Calu3 (cell line): ENCODE data around the gene OOSP3. TPM values are rescaled to one million over a fixed set of nuclear protein-coding genes. Genes with fewer than 3 reads are reported as not detected.

Source experiments
- BruUV-seq: library from RNA; stranded (reverse); fragments of 400-500 nt; replicated peaks from 2 replicates; lab custom pipeline; 2021; lab: Mats Ljungman, UMichigan
- CTCF ChIA-PET: fragments of 300-600 bp; sonication (Branson Sonifier 250); formaldehyde crosslinking; loops from one replicate; lab custom pipeline; 2022; ENCODE audit warnings: antibody characterized with exemption; lab: Charles Lee
- DNase-seq: peaks from one replicate; pipeline ENCODE4 v3.0.0; 2022
- H3K27ac Mint-ChIP-seq: one replicate; pipeline ENCODE4 v1.8.0; 2022; ENCODE audit warnings: mixed read lengths; ENCODE audit not compliant: unreplicated experiment
- H3K27me3 Mint-ChIP-seq: one replicate; pipeline ENCODE4 v1.8.0; 2022; ENCODE audit warnings: mixed read lengths; ENCODE audit not compliant: unreplicated experiment
- H3K36me3 Mint-ChIP-seq: one replicate; pipeline ENCODE4 v1.8.0; 2022; ENCODE audit warnings: mild to moderate bottlenecking, moderate library complexity, mixed read lengths; ENCODE audit not compliant: insufficient read depth, unreplicated experiment
- H3K4me1 Mint-ChIP-seq: one replicate; pipeline ENCODE4 v1.8.0; 2022; ENCODE audit warnings: mild to moderate bottlenecking, low read depth, mixed read lengths; ENCODE audit not compliant: unreplicated experiment
- H3K4me3 Mint-ChIP-seq: one replicate; pipeline ENCODE4 v1.8.0; 2022; ENCODE audit warnings: mild to moderate bottlenecking, low read depth, moderate library complexity, mixed read lengths; ENCODE audit not compliant: unreplicated experiment
- H3K9me3 Mint-ChIP-seq: one replicate; pipeline ENCODE4 v1.8.0; 2022; ENCODE audit warnings: low read depth, mixed read lengths; ENCODE audit not compliant: unreplicated experiment
- CTCF ChIP-seq: fragments of 200-600 bp; IDR thresholded peaks from one replicate; pipeline ENCODE4 v1.8.0; 2022; ENCODE audit warnings: antibody characterized with exemption; ENCODE audit not compliant: unreplicated experiment
- intact Hi-C: fragments of 100-400 bp; cut with micrococcal nuclease; formaldehyde crosslinking; loops from one replicate; pipeline ENCODE4 v1.10.0; 2022; ENCODE audit not compliant: unreplicated experiment
- total RNA-seq: library from RNA; stranded (reverse); gene quantifications from 2 replicates; pipeline ENCODE4 v1.2.3, GENCODE V29; 2022

Gene OOSP3
- total RNA-seq, 1 experiment from 2014 or later = not detected

DNA sequence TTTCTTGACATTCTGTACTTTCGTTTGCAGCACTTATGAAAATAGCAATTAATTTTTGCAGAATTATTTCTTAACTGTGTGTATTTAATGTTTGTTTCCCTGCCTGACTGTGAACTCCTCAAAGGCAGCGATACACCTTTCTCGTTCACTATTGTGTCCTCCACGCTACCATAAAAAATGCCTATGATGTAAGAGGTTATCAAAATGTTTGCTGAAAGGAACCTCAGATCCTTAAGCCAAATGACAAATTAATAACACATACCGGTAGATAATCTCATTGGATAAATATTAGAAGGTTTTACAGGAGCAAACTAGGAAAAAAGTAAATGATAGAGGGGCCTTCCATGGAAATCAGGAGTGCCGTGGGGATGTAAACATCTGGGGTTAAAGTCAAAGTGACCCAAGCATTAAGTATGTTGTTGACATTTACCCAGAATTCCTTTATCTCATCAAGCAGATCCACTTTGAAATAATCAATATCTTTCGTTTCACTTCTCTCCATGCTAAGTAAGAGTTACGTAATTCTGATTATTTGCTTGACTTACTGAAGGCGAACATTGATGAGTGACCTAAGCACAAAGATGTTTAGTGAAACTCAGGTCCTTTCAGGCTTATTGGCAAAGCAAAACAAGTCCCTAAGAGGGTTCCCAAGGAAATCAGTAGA, 2.6 kb upstream of the OOSP3 start:
- TF ChIP-seq CTCF = no peak
- H3K27me3 Mint-ChIP-seq = no peaks in the 10 kb centered on the region
- H3K27ac Mint-ChIP-seq = peak overlapping the region; percentile 56
- no peak for DNase-seq
- H3K9me3 Mint-ChIP-seq = peaks cover 4% of the 10 kb centered on the region
- no TSS peak for BruUV-seq
- H3K4me1 Mint-ChIP-seq = peaks cover 34% of the 10 kb centered on the region
- no peak overlapping the region for H3K4me3 Mint-ChIP-seq
- CTCF ChIA-PET = no interaction called here
- H3K36me3 Mint-ChIP-seq = peaks cover 7% of the 10 kb centered on the region
- intact Hi-C loops = loop anchor here (5.0 kb wide), 1 partner anchor 41 kb away; no protein-coding TSS in a partner anchor

GRCh38 chr11:59877325-59877724, 1.3 kb upstream of the OOSP3 start:
- Mint-ChIP-seq H3K9me3 (no peaks in the 10 kb centered on the region), H3K27me3 (no peaks in the 10 kb centered on the region), H3K4me1 (peaks cover 34% of the 10 kb centered on the region), H3K27ac (peak overlapping the region; percentile 47), H3K36me3 (peaks cover 7% of the 10 kb centered on the region), H3K4me3 (no peak overlapping the region)
- CTCF ChIA-PET = no interaction called here
- intact Hi-C loops = loop anchor here (5.0 kb wide), 1 partner anchor 40 kb away; no protein-coding TSS in a partner anchor
- no peak for TF ChIP-seq CTCF
- BruUV-seq = no TSS peak
- no peak for DNase-seq

- CTCF ChIA-PET = no interaction called here
- Mint-ChIP-seq H3K4me1 (peaks cover 37% of the 10 kb centered on the region), H3K9me3 (no peaks in the 10 kb centered on the region), H3K4me3 (no peak overlapping the region), H3K27ac (no peak overlapping the region), H3K27me3 (no peaks in the 10 kb centered on the region), H3K36me3 (peaks cover 7% of the 10 kb centered on the region)
- DNase-seq = no peak
- BruUV-seq = no TSS peak
- intact Hi-C loops = loop anchor here (5.0 kb wide), 1 partner anchor 40 kb away; no protein-coding TSS in a partner anchor
- no peak for TF ChIP-seq CTCF
Observed at GRCh38 chr11:59877784-59878183, 798 bp upstream of the OOSP3 start.

- BruUV-seq = no TSS peak
- Mint-ChIP-seq H3K9me3 (no peaks in the 10 kb centered on the region), H3K36me3 (peaks cover 7% of the 10 kb centered on the region), H3K27me3 (no peaks in the 10 kb centered on the region), H3K4me1 (peaks cover 40% of the 10 kb centered on the region), H3K27ac (no peak overlapping the region), H3K4me3 (no peak overlapping the region)
- intact Hi-C loops = loop anchor here (5.0 kb wide), 1 partner anchor 38 kb away; no protein-coding TSS in a partner anchor
- DNase-seq = no peak
- CTCF ChIA-PET = interaction anchor here (0.5 to 0.6 kb wide), 2 partner anchors 9 to 452 kb away, joined by 3 to 4 read pairs; no protein-coding TSS in a partner anchor
- no peak for TF ChIP-seq CTCF
Observed at GRCh38 chr11:59879567-59879966, 985 bp downstream of the OOSP3 start.
